GM21381 (cell line): ENCODE measurements around the gene PREPL.
"Not testable (repeated sequence)": the region's sequence is repeated elsewhere in the genome, so short reads cannot be mapped to it uniquely, and the experiment has no call there.

Source experiments
- ATAC-seq: cut with Tn5 transposase; IDR thresholded peaks from one replicate; pipeline ENCODE4 v1.9.1; 2021; ENCODE audit warnings: mild to moderate bottlenecking, moderate library complexity; ENCODE audit not compliant: unreplicated experiment

Gene PREPL

GRCh38 chr2:44349506-44349905, 11.8 kb downstream of the PREPL start:
- no peak for ATAC-seq

- no peak for ATAC-seq
Measured at GRCh38 chr2:44348400-44348799, 12.9 kb downstream of the PREPL start.

GRCh38 chr2:44347526-44347925, 13.8 kb downstream of the PREPL start:
- ATAC-seq: no peak

GRCh38 chr2:44342854-44343253, 18.4 kb downstream of the PREPL start:
- ATAC-seq: no peak

- no peak for ATAC-seq
Measured at GRCh38 chr2:44335806-44336538, 25.3 kb downstream of the PREPL start.

DNA sequence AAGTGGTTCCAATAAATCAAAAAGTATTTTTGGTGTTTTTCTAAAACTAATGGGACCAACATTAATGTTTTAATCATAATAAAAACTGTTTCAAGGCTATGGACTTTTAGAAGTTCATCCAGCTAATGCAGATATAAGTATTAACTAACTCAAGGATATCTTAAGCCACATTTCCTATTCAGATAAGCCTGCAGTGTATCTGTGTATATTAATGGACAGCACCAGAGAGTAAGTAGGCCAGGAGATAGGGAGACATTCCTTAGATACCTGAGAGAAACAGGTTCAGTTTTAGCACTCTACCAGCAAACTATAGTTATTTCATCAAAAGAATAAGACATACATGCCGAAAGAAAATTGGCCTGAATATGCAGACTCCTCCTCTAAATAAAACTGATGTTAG, 27.3 kb downstream of the PREPL start:
- ATAC-seq: no peak

DNA sequence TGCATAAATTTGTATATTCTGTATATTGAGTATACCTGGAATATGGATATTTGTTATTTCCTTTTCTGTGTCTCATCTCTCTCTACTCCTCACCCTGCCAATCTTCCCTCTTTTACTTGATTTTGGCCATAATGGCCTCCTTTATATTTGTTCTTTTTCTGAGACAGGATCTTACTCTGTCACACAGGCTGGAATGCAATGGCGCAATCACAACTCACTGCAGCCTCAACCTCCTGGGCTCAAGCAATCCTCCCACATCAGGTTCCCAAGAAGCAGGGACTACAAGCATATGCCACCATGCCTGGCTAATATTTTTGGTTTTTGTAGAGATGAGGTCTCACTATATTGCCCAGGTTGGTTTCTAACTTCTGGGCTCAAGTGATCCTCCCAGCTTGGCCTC, 30.5 kb downstream of the PREPL start:
- no peak for ATAC-seq

DNA sequence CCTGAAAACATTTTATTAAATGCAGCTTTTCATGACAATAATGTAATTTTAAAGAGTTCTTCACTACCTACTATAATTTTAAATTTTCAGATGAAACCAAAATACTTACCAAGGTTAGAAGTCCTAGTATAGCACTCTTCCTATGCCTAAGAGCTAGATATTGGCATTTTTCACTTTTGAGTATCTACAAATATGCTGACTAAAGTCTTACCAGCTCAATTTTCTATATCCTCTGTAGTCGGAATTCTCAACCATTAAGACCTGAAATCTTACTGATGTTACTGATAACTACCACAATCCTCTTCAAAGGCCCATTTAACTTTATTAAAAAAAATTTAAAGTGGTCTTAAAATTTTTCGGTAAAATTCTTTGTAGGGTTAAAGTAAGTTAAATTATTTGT, 32.0 kb downstream of the PREPL start:
- no peak for ATAC-seq

GRCh38 chr2:44328750-44329149, 32.5 kb downstream of the PREPL start:
- ATAC-seq: no peak

DNA sequence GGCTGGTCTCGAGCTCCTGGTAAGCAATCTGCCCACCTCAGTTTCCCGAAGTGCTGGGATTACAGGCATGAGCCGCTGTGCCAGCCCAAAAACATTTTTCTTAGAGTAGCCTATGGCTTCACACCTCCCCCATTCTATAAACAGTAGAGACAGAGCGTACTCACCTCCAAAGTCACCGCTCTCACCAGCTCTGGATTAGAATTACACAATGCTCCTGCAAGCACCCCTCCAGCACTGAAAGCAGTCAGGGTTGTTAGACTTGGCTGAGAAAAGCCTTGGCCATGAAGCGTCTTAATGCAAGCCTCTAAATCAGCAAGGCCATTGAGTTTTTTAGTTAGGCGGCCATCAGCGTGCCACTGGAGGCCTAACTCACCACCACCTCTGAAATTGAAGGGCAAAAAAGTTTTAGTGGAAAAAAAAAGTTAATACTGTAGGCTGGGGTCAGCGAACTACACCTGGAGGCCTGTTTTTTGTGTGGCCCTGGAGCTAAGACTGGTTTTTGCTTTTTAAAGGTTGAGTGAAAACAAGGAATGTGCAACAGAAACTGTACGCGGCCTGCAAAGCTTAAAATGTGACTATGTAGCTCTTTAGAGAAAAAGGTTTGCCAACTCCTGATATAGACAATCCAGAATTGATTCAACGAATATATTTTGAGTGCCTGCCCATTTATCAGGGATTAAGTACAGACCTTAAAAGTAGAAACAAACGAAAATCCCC, 34.6 kb downstream of the PREPL start:
- no peak for ATAC-seq

- ATAC-seq: no peak
Measured at GRCh38 chr2:44325897-44326296, 35.4 kb downstream of the PREPL start.

- ATAC-seq: no peak
Measured at GRCh38 chr2:44324971-44325426, 36.3 kb downstream of the PREPL start.

DNA sequence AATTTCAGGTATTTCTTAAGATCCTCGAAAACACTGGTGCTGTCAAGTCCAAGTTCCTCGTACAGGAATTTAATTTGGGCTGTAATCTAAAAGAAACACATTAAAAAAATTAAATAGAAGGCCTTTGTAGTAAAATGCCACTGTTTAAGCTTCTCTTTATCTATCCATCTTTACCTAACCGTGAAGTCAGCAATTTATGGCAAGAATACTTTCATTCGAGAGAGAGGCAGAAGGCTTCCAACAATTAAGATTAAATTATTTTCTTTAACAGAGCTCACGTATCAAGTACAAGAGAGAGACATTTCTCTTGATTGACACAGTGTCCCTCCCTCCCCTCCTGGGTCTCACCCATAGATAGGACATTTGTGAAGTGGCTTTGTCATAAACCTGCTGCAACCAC, 39.9 kb downstream of the PREPL start:
- no peak for ATAC-seq

DNA sequence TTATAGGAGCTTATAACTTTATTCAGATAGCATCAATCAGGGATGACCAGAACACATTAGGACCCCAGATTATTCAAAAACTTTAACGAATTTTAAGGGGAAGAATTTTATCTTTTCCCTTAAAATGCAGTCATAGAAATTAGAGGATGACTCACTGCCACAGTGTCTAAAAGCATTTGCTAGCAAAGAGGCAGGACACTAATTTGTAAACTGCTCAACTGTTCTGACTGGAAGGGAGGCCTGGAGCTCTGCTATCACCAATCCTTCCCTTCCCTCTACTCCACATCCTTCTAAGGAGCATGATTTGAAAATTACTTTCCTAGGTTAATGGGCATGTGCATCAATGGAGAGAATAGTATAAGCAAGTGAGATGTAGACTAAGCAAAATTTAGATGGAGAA, 40.5 kb downstream of the PREPL start:
- ATAC-seq: no peak

- no peak for ATAC-seq
Measured at GRCh38 chr2:44315945-44316344, 45.3 kb downstream of the PREPL start.

- ATAC-seq: no peak
Measured at GRCh38 chr2:44314362-44314761, 46.9 kb downstream of the PREPL start.

DNA sequence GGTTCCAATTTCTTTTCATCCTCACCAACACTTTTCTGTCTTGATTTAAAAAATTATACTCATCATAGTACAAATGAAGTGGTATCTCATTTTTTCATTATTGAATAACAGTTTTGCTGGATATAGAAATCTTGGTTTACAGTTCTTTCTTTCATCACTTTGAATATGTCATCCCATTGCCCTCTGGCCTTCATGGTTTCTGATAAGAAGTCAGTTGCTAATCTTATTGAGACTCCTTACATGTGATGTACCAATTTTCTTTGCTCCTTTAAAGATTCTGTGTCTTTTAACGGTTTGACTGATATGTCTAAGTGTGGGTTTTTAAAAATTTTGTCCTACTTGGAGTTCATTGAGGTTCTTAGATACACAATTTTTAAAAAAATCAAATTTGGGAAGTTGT, 51.0 kb downstream of the PREPL start:
- no peak for ATAC-seq

DNA sequence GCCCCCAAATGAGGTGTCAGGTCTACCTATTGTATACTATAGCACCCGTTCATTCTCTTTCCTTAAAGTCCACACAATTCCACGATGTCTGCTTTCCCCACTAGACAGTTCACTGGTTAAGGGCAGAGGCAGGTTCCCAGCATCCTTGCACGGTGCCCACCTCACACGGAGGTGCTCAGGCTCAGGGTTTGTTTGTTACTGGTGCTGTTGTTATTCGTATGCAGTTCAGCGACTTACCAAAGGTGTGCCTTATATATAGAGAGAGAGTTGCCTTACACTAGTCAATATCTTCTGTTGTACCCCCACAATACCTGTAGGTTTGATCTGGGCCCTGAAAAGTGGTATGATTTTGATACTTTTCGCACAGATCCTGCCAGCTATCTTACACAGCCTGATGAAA, 55.4 kb downstream of the PREPL start:
- ATAC-seq: no peak

- no peak for ATAC-seq
Measured at GRCh38 chr2:44304258-44304657, 57.0 kb downstream of the PREPL start.

DNA sequence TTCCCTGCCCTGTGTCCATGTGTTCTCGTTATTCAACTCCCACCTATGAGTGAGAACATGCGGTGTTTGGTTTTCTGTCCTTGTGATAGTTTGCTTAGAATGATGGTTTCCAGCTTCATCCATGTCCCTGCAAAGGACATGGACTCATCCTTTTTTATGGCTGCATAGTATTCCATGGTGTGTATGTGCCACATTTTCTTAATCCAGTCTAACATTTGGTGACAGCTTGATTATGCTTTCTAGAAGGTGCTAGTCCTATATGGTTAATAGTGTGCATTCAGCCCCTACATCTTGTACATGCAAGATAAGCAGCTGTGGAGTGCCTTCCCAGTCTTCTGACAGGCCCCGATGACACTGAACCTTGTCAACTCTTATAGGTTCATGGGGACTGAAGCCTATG, 57.5 kb downstream of the PREPL start:
- not testable (repeated sequence) for ATAC-seq

DNA sequence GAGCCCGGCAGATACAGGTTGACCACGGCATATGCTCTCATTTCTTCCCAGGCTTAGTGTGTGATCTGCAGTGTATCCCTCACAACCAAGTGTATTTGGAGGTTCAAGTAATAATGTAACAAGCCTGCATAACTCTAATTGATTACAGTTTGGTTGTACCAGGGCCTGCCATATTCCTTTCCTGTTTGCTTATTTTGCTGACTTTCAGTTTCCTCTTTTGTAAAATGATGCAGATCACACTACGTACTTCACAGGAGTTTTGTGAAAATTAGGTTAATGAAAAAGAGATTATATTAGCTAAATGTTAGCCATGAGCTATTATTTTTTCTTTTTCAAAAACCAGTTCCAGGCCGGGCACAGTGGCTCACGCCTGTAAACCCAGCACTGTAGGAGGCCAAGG, 60.2 kb downstream of the PREPL start:
- no peak for ATAC-seq

GRCh38 chr2:44299635-44300034, 61.7 kb downstream of the PREPL start:
- ATAC-seq: no peak

DNA sequence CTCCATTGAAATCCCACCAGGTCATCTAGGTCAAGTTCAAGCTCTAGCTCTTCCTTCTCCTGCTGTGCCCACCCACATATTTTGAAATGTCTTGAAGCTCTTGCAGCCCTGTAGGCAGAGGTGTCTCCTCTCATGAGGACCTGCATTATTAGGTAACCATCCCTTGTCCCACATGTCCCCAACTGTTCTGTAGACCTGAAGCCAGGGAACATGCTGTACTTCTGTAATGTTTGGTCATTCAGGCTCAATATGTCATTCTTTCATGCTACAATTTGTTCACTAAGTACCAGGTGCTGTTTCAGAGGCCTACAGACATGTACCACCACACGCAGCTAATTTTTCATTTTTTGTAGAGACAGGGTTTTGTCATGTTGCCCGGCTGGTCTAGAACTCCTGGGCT, 63.9 kb downstream of the PREPL start:
- ATAC-seq: no peak
